Stimulated activated CD4-positive, alpha-beta T cell treated with anti-CD3 and anti-CD28 coated beads, Interleukin-1b, Interleukin-23, amount 100 ng/mL, for 1 hour (primary cell): ENCODE data around the gene CAPN9.

Source experiments
- DNase-seq, 2 donors: peaks; one replicate each; pipeline ENCODE4 v3.0.0-alpha.2; 2020; ENCODE audit warnings: low read depth in 2 of 2

Gene CAPN9

DNA sequence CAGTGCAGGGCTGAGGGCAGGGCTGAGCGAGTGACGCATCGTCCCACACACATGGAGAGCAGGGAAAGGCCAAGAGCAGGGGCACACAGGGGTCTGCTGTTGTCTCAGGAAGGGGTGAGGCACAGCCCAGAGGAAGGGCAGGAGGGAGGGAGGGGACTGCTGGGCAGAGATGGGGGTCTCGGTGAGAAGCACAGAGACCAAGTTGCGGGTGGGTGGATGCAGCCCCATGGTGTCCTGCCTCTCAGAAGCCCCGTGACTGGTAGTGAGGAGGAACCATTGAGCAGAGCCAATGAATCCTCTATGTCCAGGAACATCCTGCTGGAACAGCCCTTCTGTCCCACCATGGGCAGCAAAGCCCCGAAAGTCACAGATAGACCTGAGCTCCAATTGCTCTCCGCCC, 103.4 kb downstream of the CAPN9 start:
- no peak for DNase-seq

- no peak for DNase-seq
These were observed 104.1 kb downstream of the CAPN9 start for GRCh38 chr1:230851291-230851691.
